SK-N-SH treated with all-trans-retinoic acid at 6 μM for 48 hours (cell line): ENCODE data around the gene TMEM50A.
"Not testable (repeated sequence)": the region's sequence is repeated elsewhere in the genome, so short reads cannot be mapped to it uniquely, and the experiment has no call there.

ENCODE experiments used
- CREB5 ChIP-seq: fragments of 250-450 bp; sonication (Bioruptor Pico); IDR thresholded peaks from 2 replicates; pipeline ENCODE4 v1.5.1; 2020; ENCODE audit warnings: low read depth, mild to moderate bottlenecking, moderate library complexity
- GLIS3 ChIP-seq: fragments of 250-450 bp; sonication (Bioruptor Pico); IDR thresholded peaks from 2 replicates; pipeline ENCODE4 v1.5.0; 2020; ENCODE audit warnings: mild to moderate bottlenecking, moderate library complexity
- ISL1 ChIP-seq: fragments of 250-450 bp; sonication (Bioruptor Pico); IDR thresholded peaks from 2 replicates; pipeline ENCODE4 v2.1.2; 2022; ENCODE audit warnings: mild to moderate bottlenecking, moderate library complexity
- OSR1 ChIP-seq: fragments of 250-450 bp; sonication (Bioruptor Pico); IDR thresholded peaks from 2 replicates; pipeline ENCODE4 v1.8.0; 2022; ENCODE audit warnings: moderate library complexity, mild to moderate bottlenecking, inconsistent platforms
- PATZ1 ChIP-seq: fragments of 250-450 bp; sonication (Bioruptor Pico); IDR thresholded peaks from 2 replicates; pipeline ENCODE4 v1.8.0; 2020; ENCODE audit warnings: mild to moderate bottlenecking, moderate library complexity, borderline replicate concordance
- PPARA ChIP-seq: fragments of 250-450 bp; sonication (Bioruptor Pico); IDR thresholded peaks from 2 replicates; pipeline ENCODE4 v1.5.0; 2020; ENCODE audit warnings: mild to moderate bottlenecking, borderline replicate concordance
- RARB ChIP-seq: fragments of 250-450 bp; sonication (Bioruptor Pico); IDR thresholded peaks from 2 replicates; pipeline ENCODE4 v1.8.0; 2021; ENCODE audit warnings: mild to moderate bottlenecking, moderate library complexity
- SNAI2 ChIP-seq: fragments of 250-450 bp; sonication (Bioruptor Pico); IDR thresholded peaks from 2 replicates; pipeline ENCODE4 v1.5.0; 2020; ENCODE audit warnings: mild to moderate bottlenecking, moderate library complexity
- TCF4 ChIP-seq: fragments of 250-450 bp; sonication (Bioruptor Pico); IDR thresholded peaks from 2 replicates; pipeline ENCODE4 v1.8.0; 2021; ENCODE audit warnings: mild to moderate bottlenecking, moderate library complexity, borderline replicate concordance
- TSHZ2 ChIP-seq: fragments of 250-450 bp; sonication (Bioruptor Pico); IDR thresholded peaks from 2 replicates; pipeline ENCODE4 v1.5.0; 2020; ENCODE audit warnings: mild to moderate bottlenecking, moderate library complexity
- ZFP3 ChIP-seq: fragments of 250-450 bp; sonication (Bioruptor Pico); IDR thresholded peaks from 2 replicates; pipeline ENCODE4 v1.5.0; 2020; ENCODE audit warnings: mild to moderate bottlenecking, moderate library complexity
- ZFP30 ChIP-seq: fragments of 450-650 bp; formaldehyde crosslinking; IDR thresholded peaks from 2 replicates; pipeline ENCODE4 v1.5.0; 2022; ENCODE audit warnings: mild to moderate bottlenecking, moderate library complexity
- ZNF70 ChIP-seq: fragments of 450-650 bp; formaldehyde crosslinking; IDR thresholded peaks from 2 replicates; pipeline ENCODE4 v1.5.0; 2020; ENCODE audit warnings: mild to moderate bottlenecking, moderate library complexity

GRCh38 chr1:25362634-25363559, 24.8 kb downstream of the TMEM50A start:
- not testable (repeated sequence) for TF ChIP-seq SNAI2 (CRISPR knock-in tag); TSHZ2 (CRISPR knock-in tag); GLIS3; OSR1 (CRISPR knock-in tag); RARB (CRISPR knock-in tag); CREB5; TCF4 (CRISPR knock-in tag); PPARA; PATZ1 (CRISPR knock-in tag); ZFP3; ZNF70 (CRISPR knock-in tag); ISL1 (CRISPR knock-in tag); ZFP30 (CRISPR knock-in tag)
